ENCODE data around the gene ACOX3. TPM values are rescaled to one million over a fixed set of nuclear protein-coding genes. Genes with fewer than 3 reads are reported as not detected.
A peak's percentile ranks its signal among the peaks of the same experiment; 100 is the strongest.

The ACOX3 gene
- total RNA-seq, 1 donor from 2014 or later: 22.5 TPM

- intact Hi-C loops (cut with DNase I): no loop called here
Observed at GRCh38 chr4:8370835-8371595, 69.5 kb downstream of the ACOX3 start.

DNA sequence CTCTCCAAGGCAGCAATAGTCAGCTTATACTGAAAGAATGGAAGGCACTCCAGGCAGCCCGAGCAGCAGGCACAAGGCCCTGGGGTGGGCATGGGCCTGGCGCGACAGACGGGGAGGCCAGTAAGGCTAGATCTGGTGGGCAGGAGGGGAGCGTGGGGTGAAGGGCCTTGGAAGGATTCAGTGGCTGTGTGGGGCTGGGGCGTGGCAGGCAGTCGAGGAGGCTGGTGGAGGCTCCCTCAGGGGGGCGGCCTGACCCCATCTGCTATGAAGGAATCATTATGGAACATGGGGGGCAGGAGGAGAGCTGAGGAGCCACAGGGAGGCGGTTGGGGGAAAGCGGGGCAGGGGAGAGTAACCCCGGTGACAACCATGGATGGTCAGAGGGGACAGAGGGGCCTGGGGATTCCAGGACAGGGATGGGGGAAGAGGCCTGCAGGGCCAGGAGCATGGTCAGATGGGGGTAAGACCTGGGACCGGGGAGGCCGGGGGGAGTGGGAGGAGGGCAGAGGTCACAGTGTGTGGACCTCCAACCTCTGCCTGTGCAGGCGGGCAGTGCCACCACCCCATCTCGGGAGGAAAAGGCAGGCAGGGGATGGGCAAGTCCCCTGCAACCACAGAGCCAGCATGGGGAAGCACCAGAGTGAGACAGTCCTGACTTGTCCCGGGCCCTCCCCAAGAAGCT lies 70.3 kb downstream of the ACOX3 start:
- ATAC-seq (ENCODE audit: poor library complexity) (no peak), DNase-seq (no peak)
- intact Hi-C loops (cut with DNase I): no loop called here

More at GRCh38 chr4:8370835-8371595, 69.5 kb downstream of the ACOX3 start:
- DNase-seq: peak; percentile 78
- ATAC-seq (ENCODE audit: poor library complexity): peak; percentile 71

- no peak for DNase-seq
- no peak for ATAC-seq (ENCODE audit: poor library complexity)
- intact Hi-C loops (cut with DNase I): no loop called here
Observed at GRCh38 chr4:8369426-8370105, 71.0 kb downstream of the ACOX3 start.

DNA sequence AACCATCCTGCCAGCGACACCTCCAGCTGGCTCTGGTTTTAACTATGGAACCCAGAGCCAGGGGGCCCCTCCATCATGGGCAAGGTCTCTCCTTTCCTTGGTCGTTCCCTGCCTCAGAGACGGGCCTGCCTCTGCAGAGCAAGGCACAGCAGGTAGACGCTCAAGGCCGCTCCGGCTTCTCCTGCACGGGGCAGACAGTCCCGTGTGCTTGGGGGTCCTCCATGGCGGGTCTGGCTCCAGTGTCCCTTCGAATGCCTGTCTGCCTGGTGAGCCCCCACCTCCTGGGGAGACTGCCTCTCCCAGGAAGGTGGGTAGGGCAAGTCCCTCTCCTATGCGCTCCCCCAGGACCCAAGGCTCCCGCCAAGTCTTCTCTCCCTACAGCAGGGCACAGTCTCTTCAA lies 71.5 kb downstream of the ACOX3 start:
- DNase-seq (no peak), ATAC-seq (ENCODE audit: poor library complexity) (no peak)
- intact Hi-C loops (cut with DNase I): no loop called here

DNA sequence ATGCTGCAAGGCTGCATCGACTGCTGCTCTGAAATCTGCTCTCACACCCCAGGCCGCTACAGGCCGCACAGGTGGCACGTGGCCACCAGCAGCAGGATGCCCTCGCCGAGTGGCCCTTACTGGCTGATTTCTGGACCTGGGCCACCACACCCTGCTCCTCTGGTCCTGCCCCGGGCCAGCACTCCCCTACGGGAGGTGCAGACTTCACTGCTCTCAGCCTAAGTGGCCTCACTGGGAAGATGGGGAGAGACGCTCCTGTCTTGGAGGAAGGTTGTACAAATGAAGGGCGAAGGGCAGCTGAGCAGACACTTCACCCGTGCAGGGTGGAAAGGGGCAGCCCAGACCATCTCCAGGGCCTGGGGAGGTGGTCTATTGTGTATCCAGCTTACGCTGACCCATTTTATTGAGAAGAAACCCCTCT lies 72.5 kb downstream of the ACOX3 start:
- DNase-seq (no peak), ATAC-seq (ENCODE audit: poor library complexity) (no peak)
- intact Hi-C loops (cut with DNase I): no loop called here

- intact Hi-C loops (cut with DNase I): no loop called here
- DNase-seq (peak; percentile 9), ATAC-seq (ENCODE audit: poor library complexity) (no peak)
Observed at GRCh38 chr4:8366601-8367000, 73.9 kb downstream of the ACOX3 start.

GRCh38 chr4:8365951-8366350 lies 74.6 kb downstream of the ACOX3 start:
- peak; percentile 26 for DNase-seq
- ATAC-seq (ENCODE audit: poor library complexity): no peak
- intact Hi-C loops (cut with DNase I): no loop called here

DNA sequence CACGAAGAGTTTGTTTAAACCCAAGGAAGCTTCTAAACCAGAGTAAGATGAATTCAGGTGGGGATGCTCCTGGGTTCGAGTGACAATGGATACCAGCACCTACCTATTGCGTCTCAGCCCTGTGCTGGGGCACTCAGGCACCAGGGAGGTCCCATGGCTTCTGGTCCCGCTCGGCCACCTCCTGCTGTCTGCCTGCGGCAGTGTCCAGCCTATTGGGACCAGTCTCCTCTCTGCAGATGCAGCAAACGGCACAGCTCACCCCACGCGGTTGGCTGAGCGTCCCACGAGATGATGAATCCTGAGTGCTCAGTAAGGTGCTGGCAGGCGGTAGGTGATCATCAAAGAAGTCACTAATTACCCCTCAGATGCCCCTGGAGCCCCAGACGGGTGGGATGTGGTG lies 75.2 kb downstream of the ACOX3 start:
- peak; percentile 31 for DNase-seq
- ATAC-seq (ENCODE audit: poor library complexity): no peak

GRCh38 chr4:8364848-8365350 lies 75.6 kb downstream of the ACOX3 start:
- intact Hi-C loops (cut with DNase I): no loop called here
- ATAC-seq (ENCODE audit: poor library complexity): no peak
- DNase-seq: peak; percentile 11

More for the DNA sequence above, 75.2 kb downstream of the ACOX3 start:
- intact Hi-C loops (cut with DNase I): no loop called here

DNA sequence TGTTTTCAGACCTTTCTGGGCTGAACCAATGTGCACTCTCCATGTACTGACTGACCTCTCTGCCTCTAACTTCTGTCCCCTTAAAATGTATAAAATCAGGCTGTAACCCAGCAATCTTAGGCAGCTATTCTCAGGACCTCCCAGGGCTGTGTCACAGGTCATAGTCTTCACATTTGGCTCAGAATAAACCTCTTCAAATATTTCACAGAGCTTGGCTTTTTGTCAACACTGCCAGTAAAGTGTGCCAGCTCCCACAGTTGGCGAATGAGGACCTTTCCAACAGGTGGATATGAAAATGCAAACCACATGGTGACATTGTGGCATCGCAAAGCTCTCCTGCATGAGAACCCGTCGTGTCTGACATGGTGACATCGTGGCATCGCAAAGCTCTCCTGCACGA lies 76.4 kb downstream of the ACOX3 start:
- DNase-seq (no peak), ATAC-seq (ENCODE audit: poor library complexity) (peak; percentile 76)
- intact Hi-C loops (cut with DNase I): no loop called here

DNA sequence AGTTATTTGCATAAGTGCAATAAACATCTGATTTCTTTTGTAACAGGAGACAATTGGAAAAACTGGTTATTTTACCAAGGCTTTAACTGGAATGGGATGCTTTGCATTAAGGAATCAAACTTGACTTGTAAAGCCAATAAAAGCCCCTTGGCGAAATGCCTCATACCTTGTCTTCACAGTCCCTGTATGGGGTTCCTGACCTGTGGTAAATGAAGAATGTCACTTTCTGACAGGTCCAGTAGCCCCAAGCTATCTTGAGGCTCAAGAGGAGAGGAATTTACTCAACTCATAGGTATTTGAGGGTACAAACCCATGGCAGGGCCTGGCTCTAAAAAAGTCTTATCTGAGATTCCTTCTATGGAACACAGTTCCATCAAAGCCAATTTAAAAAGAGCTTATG lies 78.0 kb downstream of the ACOX3 start:
- DNase-seq (no peak), ATAC-seq (ENCODE audit: poor library complexity) (no peak)
- intact Hi-C loops (cut with DNase I): no loop called here

DNA sequence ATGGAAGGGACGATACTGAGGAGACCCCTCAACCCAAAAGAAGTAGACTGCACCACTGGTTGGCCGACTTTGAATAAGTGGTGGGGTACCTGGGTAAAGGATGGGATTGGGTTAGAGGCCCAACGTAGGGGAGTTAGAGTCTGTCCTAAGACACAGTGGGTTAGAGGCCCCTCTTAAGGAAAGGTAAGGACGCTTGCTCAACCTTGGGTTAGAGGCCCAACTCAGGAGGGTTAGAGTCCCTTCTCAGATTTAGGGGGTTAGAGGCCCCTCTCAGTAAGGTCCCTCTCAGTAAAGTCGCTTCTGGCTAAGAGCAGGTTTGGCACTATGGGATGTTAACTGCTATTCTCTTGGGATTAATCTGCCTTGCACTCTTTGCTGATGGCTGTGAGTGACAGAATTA lies 81.3 kb downstream of the ACOX3 start:
- ATAC-seq (ENCODE audit: poor library complexity) (no peak), DNase-seq (no peak)
- intact Hi-C loops (cut with DNase I): no loop called here

- DNase-seq (peak; percentile 6), ATAC-seq (ENCODE audit: poor library complexity) (no peak)
- intact Hi-C loops (cut with DNase I): no loop called here
Observed at GRCh38 chr4:8356856-8357255, 83.7 kb downstream of the ACOX3 start.

DNA sequence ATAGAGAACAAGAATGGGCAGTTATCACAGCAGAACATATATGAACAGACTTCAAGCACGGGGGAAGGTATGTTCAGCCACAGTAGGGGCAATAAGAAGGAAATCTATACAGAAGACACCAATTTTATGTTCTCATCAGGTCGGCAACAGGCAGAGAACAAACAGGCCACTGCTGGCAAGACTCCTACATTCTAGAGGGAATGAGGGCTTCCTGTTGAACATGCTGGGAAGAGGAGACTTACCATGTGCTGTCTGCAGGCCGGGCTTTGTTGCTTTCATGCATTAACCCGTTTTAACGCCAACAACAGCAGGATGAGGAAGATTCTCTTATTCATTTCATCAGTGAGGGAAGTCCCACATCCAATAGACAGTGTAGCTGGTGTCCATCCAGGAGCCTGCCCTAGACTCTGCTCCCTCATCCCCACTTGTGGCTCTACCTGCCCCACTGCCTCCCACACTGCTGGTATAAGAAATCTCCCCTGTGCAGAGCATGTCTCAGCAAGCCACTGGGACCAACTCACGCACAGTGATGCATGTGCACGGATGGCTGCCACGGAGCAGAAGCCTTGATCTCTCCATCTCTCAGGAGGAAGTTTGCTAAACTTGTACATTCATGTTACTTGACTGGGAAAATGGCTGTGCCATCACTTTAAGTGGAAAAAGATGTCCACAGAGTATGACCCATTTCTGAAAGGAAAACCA lies 84.5 kb downstream of the ACOX3 start:
- peak; percentile 31 for DNase-seq
- ATAC-seq (ENCODE audit: poor library complexity): peak; percentile 41
- intact Hi-C loops (cut with DNase I): no loop called here

DNA sequence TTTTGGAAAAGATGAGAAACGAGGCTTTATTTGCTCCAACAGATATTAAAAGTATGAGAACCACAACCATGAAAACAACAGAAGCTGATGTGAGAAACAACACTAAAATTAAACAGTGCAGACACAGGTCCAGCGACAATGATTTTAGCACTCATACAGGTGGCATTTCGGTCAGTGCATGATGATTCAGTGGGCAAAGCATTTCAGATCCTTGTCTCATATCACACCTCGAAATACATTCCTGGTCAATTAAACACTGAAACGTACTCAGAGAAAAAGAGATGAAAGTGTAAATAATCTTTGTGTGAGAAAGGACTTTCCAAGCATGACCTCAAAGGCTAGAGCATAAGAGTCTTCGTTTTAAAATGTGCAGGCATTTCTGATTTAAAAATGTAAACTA lies 85.2 kb downstream of the ACOX3 start:
- intact Hi-C loops (cut with DNase I): no loop called here
- no peak for DNase-seq
- ATAC-seq (ENCODE audit: poor library complexity): no peak

- intact Hi-C loops (cut with DNase I): no loop called here
- DNase-seq: no peak
- no peak for ATAC-seq (ENCODE audit: poor library complexity)
Observed at GRCh38 chr4:8353912-8354453, 86.5 kb downstream of the ACOX3 start.

DNA sequence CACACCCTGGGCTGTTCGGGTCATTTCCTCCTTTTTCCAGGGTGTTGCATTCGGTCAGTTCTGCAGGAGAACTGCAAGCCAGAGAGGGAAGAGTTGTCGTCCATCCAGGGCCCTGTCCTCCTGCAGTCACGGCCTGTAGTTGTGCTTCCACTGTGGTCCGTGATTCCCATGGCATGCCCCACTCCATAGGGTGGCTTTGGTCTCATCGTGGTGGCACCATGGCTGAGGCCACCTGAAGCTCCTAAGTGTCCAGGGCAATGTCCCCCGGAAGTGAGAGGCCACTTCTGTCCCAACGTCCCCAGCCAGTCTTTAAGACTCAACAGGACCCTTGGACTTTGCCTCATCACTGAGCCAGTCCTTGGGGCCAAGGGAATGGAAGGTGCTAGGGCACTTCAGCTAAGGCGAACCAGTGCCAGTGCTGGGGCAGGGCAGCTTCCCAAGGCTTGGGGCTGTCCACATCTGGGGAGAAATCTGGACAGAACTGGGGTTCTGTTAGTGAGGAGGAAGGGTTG lies 87.3 kb downstream of the ACOX3 start:
- no peak for DNase-seq
- intact Hi-C loops (cut with DNase I): no loop called here
- no peak for ATAC-seq (ENCODE audit: poor library complexity)

- peak; percentile 38 for DNase-seq
- ATAC-seq (ENCODE audit: poor library complexity): peak; percentile 8
- intact Hi-C loops (cut with DNase I): no loop called here
Observed at GRCh38 chr4:8352368-8353157, 88.0 kb downstream of the ACOX3 start.
